HepG2 (cell line): ENCODE results near the gene EXOC1.

Experiments used
- CBX2 ChIP-seq, 2 experiments: fragments of 200-600 bp in 1 of 2; sonication (generic); formaldehyde crosslinking in 1 of 2; IDR thresholded peaks; 2 replicates each; pipeline versions ENCODE4 v1.7.0 to v1.8.1; 2018 to 2022; ENCODE audit warnings: low read depth in 2 of 2, low read length in 1 of 2, mild to moderate bottlenecking in 1 of 2, missing genetic modification reagents in 1 of 2
- PLRG1 ChIP-seq: fragments of 450-650 bp; conservative IDR thresholded peaks from 2 replicates; pipeline ENCODE4 v1.6.1; 2016
- PRPF4 ChIP-seq: fragments of 200-400 bp; formaldehyde crosslinking; IDR thresholded peaks from 2 replicates; pipeline ENCODE4 v1.6.1; 2016; ENCODE audit warnings: low read length, low read depth; ENCODE audit not compliant: poor library complexity, severe bottlenecking
- TBL1XR1 ChIP-seq: fragments of 150-350 bp; IDR thresholded peaks from 2 replicates; pipeline ENCODE4 v1.6.1; 2014; ENCODE audit warnings: borderline replicate concordance, low read length; ENCODE audit not compliant: partially characterized antibody
- TF ChIP-seq, protein P1 (sequence below): sonication (generic); formaldehyde crosslinking; IDR thresholded peaks from 2 replicates; pipeline ENCODE4 v1.5.0; 2020; ENCODE audit warnings: mild to moderate bottlenecking, missing genetic modification reagents, moderate library complexity

DNA sequence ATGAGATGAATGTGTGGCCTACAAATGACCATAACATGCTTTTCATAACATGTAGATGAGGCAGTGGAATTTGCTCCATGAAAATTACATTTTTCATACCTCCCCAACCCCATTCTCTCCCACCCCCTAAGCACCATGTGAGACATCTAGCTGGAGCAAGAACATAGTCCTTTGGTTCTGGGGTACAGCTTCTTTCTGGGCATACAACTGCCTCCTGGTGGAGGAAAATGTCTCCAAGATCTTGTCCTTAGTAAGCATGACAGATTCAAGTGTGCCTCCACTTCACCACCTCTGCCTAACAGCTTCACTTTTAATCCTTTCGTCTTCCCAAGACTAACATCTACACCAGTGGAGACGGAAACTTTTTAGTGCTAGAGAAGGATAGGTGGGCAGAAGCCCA is 25.9 kb upstream of the EXOC1 start:
- no peak for TF ChIP-seq CBX2 (IDR thresholded peaks at IDR 0.05; ENCODE audit: low read depth, low read length)
- TF ChIP-seq CBX2 (CRISPR knock-in tag; IDR thresholded peaks at IDR 0.05; ENCODE audit: low read depth), result no peak
- TF ChIP-seq PRPF4, result no peak
- TF ChIP-seq TBL1XR1, result no peak
- TF ChIP-seq, protein P1, sequence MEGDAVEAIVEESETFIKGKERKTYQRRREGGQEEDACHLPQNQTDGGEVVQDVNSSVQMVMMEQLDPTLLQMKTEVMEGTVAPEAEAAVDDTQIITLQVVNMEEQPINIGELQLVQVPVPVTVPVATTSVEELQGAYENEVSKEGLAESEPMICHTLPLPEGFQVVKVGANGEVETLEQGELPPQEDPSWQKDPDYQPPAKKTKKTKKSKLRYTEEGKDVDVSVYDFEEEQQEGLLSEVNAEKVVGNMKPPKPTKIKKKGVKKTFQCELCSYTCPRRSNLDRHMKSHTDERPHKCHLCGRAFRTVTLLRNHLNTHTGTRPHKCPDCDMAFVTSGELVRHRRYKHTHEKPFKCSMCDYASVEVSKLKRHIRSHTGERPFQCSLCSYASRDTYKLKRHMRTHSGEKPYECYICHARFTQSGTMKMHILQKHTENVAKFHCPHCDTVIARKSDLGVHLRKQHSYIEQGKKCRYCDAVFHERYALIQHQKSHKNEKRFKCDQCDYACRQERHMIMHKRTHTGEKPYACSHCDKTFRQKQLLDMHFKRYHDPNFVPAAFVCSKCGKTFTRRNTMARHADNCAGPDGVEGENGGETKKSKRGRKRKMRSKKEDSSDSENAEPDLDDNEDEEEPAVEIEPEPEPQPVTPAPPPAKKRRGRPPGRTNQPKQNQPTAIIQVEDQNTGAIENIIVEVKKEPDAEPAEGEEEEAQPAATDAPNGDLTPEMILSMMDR (CRISPR knock-in tag), result no peak
- TF ChIP-seq PLRG1, result no peak
